HCT116 (cell line): ENCODE measurements around the gene SELENOS. TPM values are rescaled to one million over a fixed set of nuclear protein-coding genes. Genes with fewer than 3 reads are reported as not detected.

Source experiments
- ATAC-seq: fragments of 200-7000 bp; cut with Tn5 transposase; 2 replicates; pipeline ENCODE4 v1.9.1; 2020; ENCODE audit warnings: mild to moderate bottlenecking, moderate library complexity
- BruUV-seq: library from RNA; stranded (reverse); fragments of 400-500 nt; replicated peaks from 2 replicates; lab custom pipeline; 2021; lab: Mats Ljungman, UMichigan
- CTCF ChIA-PET: fragments of 300-600 bp; sonication (Branson Sonifier 250); formaldehyde crosslinking; loops from one replicate; lab custom pipeline; 2021; ENCODE audit warnings: antibody characterized with exemption; lab: Charles Lee
- POLR2A ChIA-PET: fragments of 300-600, 350-600 bp; sonication (Branson Sonifier 250); formaldehyde crosslinking; loops from one replicate; lab custom pipeline; 2021; ENCODE audit warnings: antibody characterized with exemption; lab: Charles Lee
- RAD21 ChIA-PET, 2 experiments: fragments of 300-600 bp; sonication (Branson Sonifier 250); formaldehyde crosslinking; loops; one replicate each; lab custom pipeline; 2023; ENCODE audit warnings: low total read pairs in 2 of 2; ENCODE audit not compliant: uncharacterized antibody in 2 of 2, unreplicated experiment in 2 of 2, low non-redundant PET in 1 of 2; lab: Charles Lee
- DNase-seq: peaks from one replicate; pipeline ENCODE4 v3.0.0-alpha.2; 2010; ENCODE audit warnings: low read depth, low spot score
- H2AFZ ChIP-seq: fragments of 200-600 bp; shearing (Covaris generic), sonication (generic); 2 replicates; pipeline ENCODE4 v1.6.1; 2017; ENCODE audit warnings: low read depth, mixed run types, mixed read lengths, antibody characterized with exemption, low read length; ENCODE audit not compliant: poor library complexity, severe bottlenecking
- H3K27ac ChIP-seq: 2 replicates; pipeline ENCODE4 v1.5.1; 2012; ENCODE audit warnings: low read depth, low read length
- H3K27me3 ChIP-seq: fragments of 200-600 bp; sonication (generic); 2 replicates; pipeline ENCODE4 v1.6.1; 2016; ENCODE audit warnings: mixed run types, low read length, mixed read lengths; ENCODE audit not compliant: insufficient read depth
- H3K36me3 ChIP-seq, 2 experiments: fragments of 200-500 bp in 1 of 2; fragments of 200-600 bp in 1 of 2; sonication (Bioruptor generic) in 1 of 2; sonication (generic) in 1 of 2; 2 replicates each; pipeline versions ENCODE4 v1.5.1 to v1.6.1; 2014 to 2016; ENCODE audit warnings: low read length in 2 of 2, inconsistent platforms in 1 of 2, mixed read lengths in 1 of 2, mixed run types in 1 of 2; ENCODE audit not compliant: insufficient read depth in 2 of 2, control insufficient read depth in 1 of 2
- H3K4me1 ChIP-seq, 2 experiments: fragments of 200-600 bp in 1 of 2; sonication (generic) in 1 of 2; 2 replicates each; pipeline versions ENCODE4 v1.5.1 to v1.6.1; 2012 to 2017; ENCODE audit warnings: low read length in 2 of 2, inconsistent platforms in 1 of 2, mild to moderate bottlenecking in 1 of 2, mixed read lengths in 1 of 2, mixed run types in 1 of 2, moderate library complexity in 1 of 2; ENCODE audit not compliant: insufficient read depth in 2 of 2, control insufficient read depth in 1 of 2
- H3K4me2 ChIP-seq: fragments of 200-600 bp; sonication (generic); 2 replicates; pipeline ENCODE4 v1.6.1; 2017; ENCODE audit warnings: mixed run types, low read length, mixed read lengths
- H3K4me3 ChIP-seq, 2 experiments: fragments of 200-600 bp in 1 of 2; sonication (generic) in 1 of 2; replicated peaks in 1 of 2; 2 replicates each; pipeline ENCODE4 v1.5.1; 2011 to 2016; ENCODE audit warnings: low read length in 2 of 2, control low read depth in 1 of 2, low read depth in 1 of 2, mild to moderate bottlenecking in 1 of 2, mixed read lengths in 1 of 2, mixed run types in 1 of 2
- H3K79me2 ChIP-seq: fragments of 200-600 bp; sonication (generic); 2 replicates; pipeline ENCODE4 v1.6.1; 2017; ENCODE audit warnings: mild to moderate bottlenecking, mixed run types, low read length, moderate library complexity, mixed read lengths; ENCODE audit not compliant: insufficient read depth
- H3K9ac ChIP-seq: fragments of 200-600 bp; sonication (generic); 2 replicates; pipeline ENCODE4 v1.6.1; 2016; ENCODE audit warnings: low read length, mixed read lengths
- H3K9me2 ChIP-seq: fragments of 200-600 bp; sonication (generic), shearing (Covaris generic); 2 replicates; pipeline ENCODE4 v1.6.1; 2017; ENCODE audit warnings: mixed run types, mild to moderate bottlenecking, moderate library complexity; ENCODE audit not compliant: insufficient read depth
- H3K9me3 ChIP-seq, 2 experiments: fragments of 200-500 bp in 1 of 2; fragments of 200-600 bp in 1 of 2; sonication (Bioruptor generic) in 1 of 2; sonication (generic) in 1 of 2; 2 replicates each; pipeline ENCODE4 v1.6.1; 2014 to 2017; ENCODE audit warnings: low read length in 2 of 2, mixed read lengths in 2 of 2, inconsistent platforms in 1 of 2, low read depth in 1 of 2, mild to moderate bottlenecking in 1 of 2, mixed run types in 1 of 2, moderate library complexity in 1 of 2; ENCODE audit not compliant: control insufficient read depth in 1 of 2, insufficient read depth in 1 of 2
- H4K20me1 ChIP-seq: fragments of 200-600 bp; sonication (generic), shearing (Covaris generic); 2 replicates; pipeline ENCODE4 v1.6.1; 2017; ENCODE audit warnings: mixed run types, mild to moderate bottlenecking, moderate library complexity; ENCODE audit not compliant: insufficient read depth
- CBX3 ChIP-seq: IDR thresholded peaks from 2 replicates; pipeline ENCODE4 v1.6.1; 2012; ENCODE audit warnings: low read depth
- EGR1 ChIP-seq: IDR thresholded peaks from 2 replicates; pipeline ENCODE4 v1.6.1; 2012; ENCODE audit warnings: low read depth
- EZH2 ChIP-seq: fragments of 200-600 bp; sonication (generic); IDR thresholded peaks from 2 replicates; pipeline ENCODE4 v1.6.1; 2017; ENCODE audit warnings: antibody characterized with exemption, mixed run types
- JUND ChIP-seq: IDR thresholded peaks from 2 replicates; pipeline ENCODE4 v1.6.1; 2012
- RAD21 ChIP-seq: IDR thresholded peaks from 2 replicates; pipeline ENCODE4 v1.6.1; 2012; ENCODE audit warnings: low read depth, mild to moderate bottlenecking
- SIN3A ChIP-seq: IDR thresholded peaks from 2 replicates; pipeline ENCODE4 v1.6.1; 2012; ENCODE audit warnings: low read depth
- SP1 ChIP-seq: IDR thresholded peaks from 2 replicates; pipeline ENCODE4 v1.6.1; 2012; ENCODE audit warnings: low read depth
- intact Hi-C: fragments of 100-400 bp; cut with micrococcal nuclease; formaldehyde crosslinking; loops from 2 replicates; pipeline ENCODE4 v1.10.0; 2022
- total RNA-seq: library from RNA; stranded (reverse); gene quantifications from one replicate; pipeline ENCODE4 v1.2.1, GENCODE V29; 2021; ENCODE audit not compliant: unreplicated experiment
- TF ChIP-seq, protein P1 (sequence below): IDR thresholded peaks from 2 replicates; pipeline ENCODE4 v1.6.1; 2012
- TF ChIP-seq, protein P2 (sequence below): IDR thresholded peaks from 2 replicates; pipeline ENCODE4 v1.6.1; 2012; ENCODE audit warnings: low read depth

Gene SELENOS
- total RNA-seq, 1 experiment from 2014 or later: 45.6 TPM

DNA sequence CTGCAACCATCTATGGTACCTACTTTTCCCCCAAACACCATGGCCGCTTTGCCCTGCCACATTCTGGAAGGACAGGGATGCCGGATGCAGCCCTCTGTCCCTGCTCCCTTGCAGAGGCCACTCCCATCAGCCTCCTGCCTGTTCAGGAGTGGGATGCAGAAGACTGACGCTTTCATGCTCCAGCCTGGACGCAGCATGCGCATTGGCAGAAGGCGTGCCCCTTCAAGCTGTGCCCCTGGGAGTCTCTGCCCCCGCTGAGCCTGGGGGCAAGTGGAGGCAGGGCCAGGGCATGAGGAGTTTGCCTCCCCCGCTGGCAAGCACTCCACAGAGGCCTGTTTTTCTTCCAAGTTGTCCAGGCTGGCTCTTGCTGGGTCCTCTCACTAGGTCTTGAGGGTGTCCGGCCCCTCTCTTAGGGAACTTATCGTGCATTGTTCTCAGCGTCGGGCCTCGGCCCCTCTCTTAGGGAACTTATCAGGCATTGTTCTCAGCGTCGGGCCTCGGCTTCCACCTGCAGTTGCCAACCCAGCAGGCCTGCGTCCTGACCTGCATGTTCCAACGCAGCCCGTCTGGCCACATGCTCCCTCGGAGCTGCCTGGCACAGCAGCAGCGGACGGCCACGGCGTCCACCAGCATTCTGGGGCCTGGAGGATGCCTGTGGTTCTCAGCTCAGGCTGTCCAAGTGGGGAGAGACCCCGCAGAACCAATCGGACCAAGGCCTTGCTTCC lies 32.3 kb upstream of the SELENOS start:
- Histone ChIP-seq H3K4me3 (no peak overlapping the region), H4K20me1 (no peaks in the 10 kb centered on the region), H3K9ac (no peak overlapping the region), H3K36me3 (no peaks in the 10 kb centered on the region), H3K27me3 (no peaks in the 10 kb centered on the region), H3K9me2 (no peaks in the 10 kb centered on the region), H3K4me1 (no peaks in the 10 kb centered on the region), H3K79me2 (no peaks in the 10 kb centered on the region), H3K9me3 (no peaks in the 10 kb centered on the region), H2AFZ (no peak overlapping the region), H3K4me2 (no peak overlapping the region), H3K27ac (no peak overlapping the region)
- RAD21 ChIA-PET: no interaction called here
- BruUV-seq: no TSS peak
- intact Hi-C loops: no loop called here
- TF ChIP-seq SIN3A (no peak), RAD21 (no peak), JUND (no peak), CBX3 (no peak), EGR1 (no peak), EZH2 (no peak), SP1 (no peak)
- TF ChIP-seq, protein P1, sequence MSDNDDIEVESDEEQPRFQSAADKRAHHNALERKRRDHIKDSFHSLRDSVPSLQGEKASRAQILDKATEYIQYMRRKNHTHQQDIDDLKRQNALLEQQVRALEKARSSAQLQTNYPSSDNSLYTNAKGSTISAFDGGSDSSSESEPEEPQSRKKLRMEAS: no peak
- TF ChIP-seq, protein P2, sequence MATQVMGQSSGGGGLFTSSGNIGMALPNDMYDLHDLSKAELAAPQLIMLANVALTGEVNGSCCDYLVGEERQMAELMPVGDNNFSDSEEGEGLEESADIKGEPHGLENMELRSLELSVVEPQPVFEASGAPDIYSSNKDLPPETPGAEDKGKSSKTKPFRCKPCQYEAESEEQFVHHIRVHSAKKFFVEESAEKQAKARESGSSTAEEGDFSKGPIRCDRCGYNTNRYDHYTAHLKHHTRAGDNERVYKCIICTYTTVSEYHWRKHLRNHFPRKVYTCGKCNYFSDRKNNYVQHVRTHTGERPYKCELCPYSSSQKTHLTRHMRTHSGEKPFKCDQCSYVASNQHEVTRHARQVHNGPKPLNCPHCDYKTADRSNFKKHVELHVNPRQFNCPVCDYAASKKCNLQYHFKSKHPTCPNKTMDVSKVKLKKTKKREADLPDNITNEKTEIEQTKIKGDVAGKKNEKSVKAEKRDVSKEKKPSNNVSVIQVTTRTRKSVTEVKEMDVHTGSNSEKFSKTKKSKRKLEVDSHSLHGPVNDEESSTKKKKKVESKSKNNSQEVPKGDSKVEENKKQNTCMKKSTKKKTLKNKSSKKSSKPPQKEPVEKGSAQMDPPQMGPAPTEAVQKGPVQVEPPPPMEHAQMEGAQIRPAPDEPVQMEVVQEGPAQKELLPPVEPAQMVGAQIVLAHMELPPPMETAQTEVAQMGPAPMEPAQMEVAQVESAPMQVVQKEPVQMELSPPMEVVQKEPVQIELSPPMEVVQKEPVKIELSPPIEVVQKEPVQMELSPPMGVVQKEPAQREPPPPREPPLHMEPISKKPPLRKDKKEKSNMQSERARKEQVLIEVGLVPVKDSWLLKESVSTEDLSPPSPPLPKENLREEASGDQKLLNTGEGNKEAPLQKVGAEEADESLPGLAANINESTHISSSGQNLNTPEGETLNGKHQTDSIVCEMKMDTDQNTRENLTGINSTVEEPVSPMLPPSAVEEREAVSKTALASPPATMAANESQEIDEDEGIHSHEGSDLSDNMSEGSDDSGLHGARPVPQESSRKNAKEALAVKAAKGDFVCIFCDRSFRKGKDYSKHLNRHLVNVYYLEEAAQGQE: no peak
- no peak for ATAC-seq
- DNase-seq: no peak
- POLR2A ChIA-PET: no interaction called here
- CTCF ChIA-PET: no interaction called here
